Islet precursor cell (in vitro differentiated cells): ENCODE data around the gene DKK3.

Experiments
- DNase-seq: peaks from one replicate; pipeline ENCODE4 v3.0.0-alpha.2; 2018

DKK3 gene

GRCh38 chr11:11931461-11932055 is 76.9 kb downstream of the DKK3 start:
- DNase-seq = no peak

- no peak for DNase-seq
Observed at GRCh38 chr11:11929920-11930319, 78.5 kb downstream of the DKK3 start.

GRCh38 chr11:11923828-11924227 is 84.6 kb downstream of the DKK3 start:
- DNase-seq = no peak

DNA sequence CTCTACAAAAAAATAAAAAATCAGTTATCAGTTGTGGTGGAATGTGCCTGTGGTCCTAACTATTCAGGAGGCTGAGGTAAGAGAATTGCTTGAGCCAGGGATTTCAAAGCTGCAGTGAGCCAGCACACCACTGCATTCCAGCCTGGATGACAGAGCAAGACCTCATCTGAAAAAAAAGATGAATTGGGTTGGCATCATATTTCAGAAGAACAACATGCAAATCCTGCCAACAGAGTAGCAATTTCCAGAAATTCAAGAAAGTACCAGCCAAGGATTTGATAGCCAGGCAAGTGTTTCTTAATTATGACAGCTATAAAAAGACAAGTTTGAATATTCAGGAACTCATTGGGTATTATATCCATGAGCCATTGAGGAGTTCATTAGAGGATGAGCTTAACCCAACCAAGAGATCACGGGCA is 91.4 kb downstream of the DKK3 start:
- peak; percentile 57 for DNase-seq

DNA sequence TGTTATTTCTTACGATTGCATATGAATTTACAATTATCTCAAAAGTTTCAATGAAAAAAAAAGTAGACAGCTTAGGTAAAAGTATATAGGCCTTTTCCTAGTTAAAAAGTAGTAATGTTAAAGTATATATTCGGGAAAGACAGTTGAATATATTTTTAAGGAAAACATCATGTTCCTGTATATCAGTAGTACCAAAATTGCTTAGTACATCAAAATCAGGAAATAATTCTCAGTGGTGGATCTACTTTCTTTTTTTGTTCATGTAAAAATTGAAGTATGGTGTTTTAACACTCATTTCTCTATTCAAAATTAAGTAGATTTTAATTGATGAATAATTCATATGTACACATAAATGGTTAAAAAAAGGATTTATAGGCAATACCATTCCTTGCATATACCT is 92.8 kb downstream of the DKK3 start:
- no peak for DNase-seq

DNA sequence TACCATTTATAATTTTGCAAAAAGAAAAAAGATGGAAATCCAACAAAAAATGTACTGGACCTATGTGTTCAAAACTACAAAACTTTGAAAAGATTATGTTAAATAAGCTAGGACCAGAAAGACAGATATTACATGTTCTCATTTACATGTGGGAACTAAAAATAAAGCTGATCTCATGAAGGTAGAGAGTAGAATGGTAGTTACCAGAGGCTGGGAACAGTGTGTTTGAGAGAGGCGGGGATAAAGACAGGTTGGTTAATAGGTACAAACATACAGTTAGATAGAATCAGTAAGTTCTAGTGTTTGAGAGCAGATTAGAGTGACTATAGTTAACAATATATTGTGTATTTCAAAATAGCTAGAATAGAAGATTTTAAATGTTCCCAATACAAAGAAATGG is 95.0 kb downstream of the DKK3 start:
- no peak for DNase-seq
